Naive thymus-derived CD8-positive, alpha-beta T cell (primary cell): ENCODE data around the gene SH3BP5. TPM values are rescaled to one million over a fixed set of nuclear protein-coding genes. Genes with fewer than 3 reads are reported as not detected.

Experiments used
- ATAC-seq, 2 donors: fragments of 150-1000 bp; cut with Tn5 transposase in 1 of 2; sonication (Bioruptor Pico), chemical (Tn5 transposase) in 1 of 2; 1 replicate in 1 of 2; 2 replicates in 1 of 2; pipeline ENCODE4 v1.10.0; 2021; ENCODE audit warnings: mild to moderate bottlenecking in 2 of 2, moderate library complexity in 2 of 2
- POLR2A ChIA-PET: fragments of 350-600 bp; sonication (Branson Sonifier 250); formaldehyde crosslinking; loops from one replicate; lab custom pipeline; 2021; ENCODE audit warnings: antibody characterized with exemption; lab: Charles Lee
- DNase-seq, 10 donors: peaks; one replicate each; pipeline versions ENCODE4 v3.0.0 to v3.0.0-alpha.2; 2020 to 2022
- H3K27ac Mint-ChIP-seq, 10 donors: one replicate each; pipeline ENCODE4 v1.8.0; 2020 to 2022; ENCODE audit warnings: mild to moderate bottlenecking in 10 of 10, mixed read lengths in 10 of 10, moderate library complexity in 4 of 10, inconsistent platforms in 1 of 10
- H3K27me3 Mint-ChIP-seq, 5 donors: one replicate each; pipeline ENCODE4 v1.8.0; 2021 to 2022; ENCODE audit warnings: mixed read lengths in 5 of 5
- H3K36me3 Mint-ChIP-seq, 3 donors: one replicate each; pipeline ENCODE4 v1.8.0; 2020 to 2022; ENCODE audit warnings: mixed read lengths in 3 of 3, mild to moderate bottlenecking in 2 of 3, inconsistent platforms in 1 of 3
- H3K4me1 Mint-ChIP-seq, 4 donors: one replicate each; pipeline ENCODE4 v1.8.0; 2021 to 2022; ENCODE audit warnings: mixed read lengths in 4 of 4
- H3K4me3 Mint-ChIP-seq, 10 donors: one replicate each; pipeline ENCODE4 v1.8.0; 2020 to 2022; ENCODE audit warnings: mild to moderate bottlenecking in 10 of 10, mixed read lengths in 10 of 10, moderate library complexity in 6 of 10, inconsistent platforms in 1 of 10
- H3K9me3 Mint-ChIP-seq, 9 donors: one replicate each; pipeline ENCODE4 v1.8.0; 2020 to 2022; ENCODE audit warnings: mixed read lengths in 9 of 9, mild to moderate bottlenecking in 3 of 9, inconsistent platforms in 1 of 9, moderate library complexity in 1 of 9
- polyA plus RNA-seq, 3 donors: library from polyadenylated mRNA; unstranded; fragments of 300-500 nt; fragmentation: Illumina TruSeq; gene quantifications; one replicate each; pipeline ENCODE4 v1.2.3, GENCODE V29; 2021
- total RNA-seq, 8 experiments: library from RNA in 2 of 8; stranded (reverse) in 2 of 8; gene quantifications; one replicate each; pipeline ENCODE4 v1.2.3 and lab custom pipeline; 2021 to 2026

Gene SH3BP5
- total and polyA plus RNA-seq, 5 experiments from 2014 or later = 4.4 to 26.1 (median 12.1) TPM

- Mint-ChIP-seq H3K36me3 (peaks cover 0 to 1% (median 1%) of the 10 kb centered on the region in 3 donors), H3K9me3 (peaks cover 0 to 2% (median 0%) of the 10 kb centered on the region in 9 donors), H3K27me3 (no peaks in the 10 kb centered on the region), H3K4me1 (peaks cover 27 to 80% (median 56%) of the 10 kb centered on the region in 4 donors), H3K27ac (peak overlapping the region in 1 of 10 donors; percentile 81), H3K4me3 (peak overlapping the region in 2 of 10 donors; percentile 11 to 36)
- POLR2A ChIA-PET = interaction anchor here (1.0 to 1.2 kb wide), 2 partner anchors 14 to 22 kb away, joined by 3 to 4 read pairs; no protein-coding TSS in a partner anchor
- ATAC-seq = no peak
- DNase-seq = no peak
These were observed 13.2 kb downstream of the SH3BP5 start for GRCh38 chr3:15319136-15319535.

GRCh38 chr3:15318661-15319060, 13.7 kb downstream of the SH3BP5 start:
- Mint-ChIP-seq H3K36me3 (no peaks in the 10 kb centered on the region), H3K4me3 (no peak overlapping the region), H3K27ac (peak overlapping the region in 1 of 10 donors; percentile 6), H3K9me3 (peaks cover 0 to 2% (median 0%) of the 10 kb centered on the region in 9 donors), H3K27me3 (no peaks in the 10 kb centered on the region), H3K4me1 (peaks cover 24 to 80% (median 56%) of the 10 kb centered on the region in 4 donors)
- DNase-seq (no peak), ATAC-seq (no peak)
- POLR2A ChIA-PET = interaction anchor here (1.0 kb wide), 1 partner anchor 21 kb away, joined by 3 read pairs; no protein-coding TSS in a partner anchor

DNA sequence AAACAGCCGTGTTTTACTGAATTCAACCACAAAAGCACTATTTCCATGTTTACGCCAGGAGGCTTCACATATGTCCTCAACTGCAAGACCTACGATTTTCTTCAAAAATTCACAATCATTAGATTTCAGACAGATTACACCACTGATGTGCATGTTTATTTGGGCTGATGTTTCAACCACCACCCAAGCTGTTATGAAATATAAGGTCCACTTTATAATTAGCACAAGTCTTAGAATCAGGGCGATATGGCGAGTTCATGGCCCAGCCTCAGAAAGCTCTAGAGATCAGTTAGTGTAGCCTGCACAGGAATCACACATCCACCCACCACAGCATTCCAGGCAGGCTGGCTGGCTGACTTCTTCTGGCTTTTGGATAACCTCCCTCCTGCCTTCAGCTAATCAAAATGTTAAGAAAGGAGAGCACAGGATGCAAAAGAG, 15.4 kb downstream of the SH3BP5 start:
- POLR2A ChIA-PET = no interaction called here
- H3K27ac Mint-ChIP-seq = peak overlapping the region in 2 of 10 donors; percentile 11 to 27
- H3K4me1 Mint-ChIP-seq = peaks cover 23 to 86% (median 62%) of the 10 kb centered on the region in 4 donors
- H3K27me3 Mint-ChIP-seq = no peaks in the 10 kb centered on the region
- H3K36me3 Mint-ChIP-seq = peaks cover 0 to 3% (median 0%) of the 10 kb centered on the region in 3 donors
- no peak overlapping the region for H3K4me3 Mint-ChIP-seq
- no peak for ATAC-seq
- no peak for DNase-seq
- H3K9me3 Mint-ChIP-seq = peaks cover 0 to 2% (median 0%) of the 10 kb centered on the region in 9 donors

DNA sequence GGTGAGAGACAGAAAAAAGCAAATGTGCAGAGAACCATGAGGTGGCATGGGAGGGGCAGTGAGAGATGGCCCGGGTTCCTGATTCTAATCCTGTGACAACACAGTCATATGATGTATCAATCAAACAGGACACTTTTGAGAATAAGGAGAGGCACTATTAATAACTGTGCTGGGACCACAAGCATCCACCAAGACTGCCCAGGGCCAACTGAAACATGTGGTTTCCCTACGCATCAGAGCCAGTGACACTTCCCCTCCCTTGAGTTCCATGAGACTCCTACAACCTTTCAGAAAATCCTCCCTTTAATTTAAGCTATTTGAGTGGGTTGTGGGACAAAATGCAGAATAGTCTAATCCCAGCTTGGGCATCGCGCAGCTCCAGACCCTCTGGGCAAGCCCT, 17.4 kb downstream of the SH3BP5 start:
- ATAC-seq = no peak
- peaks cover 19 to 84% (median 61%) of the 10 kb centered on the region in 4 donors for H3K4me1 Mint-ChIP-seq
- peak overlapping the region in 3 of 10 donors; percentile 21 to 37 (median 31) for H3K27ac Mint-ChIP-seq
- no peaks in the 10 kb centered on the region for H3K27me3 Mint-ChIP-seq
- H3K4me3 Mint-ChIP-seq = peak overlapping the region in 1 of 10 donors; percentile 48
- peaks cover 0 to 3% (median 0%) of the 10 kb centered on the region in 3 donors for H3K36me3 Mint-ChIP-seq
- DNase-seq = no peak
- POLR2A ChIA-PET = interaction anchor here (0.5 kb wide), 1 partner anchor 89 kb away, joined by 3 read pairs; no protein-coding TSS in a partner anchor
- H3K9me3 Mint-ChIP-seq = no peaks in the 10 kb centered on the region

GRCh38 chr3:15314276-15314675, 18.1 kb downstream of the SH3BP5 start:
- Mint-ChIP-seq H3K36me3 (peaks cover 0 to 3% (median 0%) of the 10 kb centered on the region in 3 donors), H3K4me3 (peak overlapping the region in 2 of 10 donors; percentile 10 to 29), H3K4me1 (peaks cover 12 to 84% (median 59%) of the 10 kb centered on the region in 4 donors), H3K9me3 (no peaks in the 10 kb centered on the region), H3K27me3 (no peaks in the 10 kb centered on the region), H3K27ac (peak overlapping the region in 4 of 10 donors; percentile 25 to 79 (median 54))
- no peak for ATAC-seq
- DNase-seq = no peak
- POLR2A ChIA-PET = no interaction called here

DNA sequence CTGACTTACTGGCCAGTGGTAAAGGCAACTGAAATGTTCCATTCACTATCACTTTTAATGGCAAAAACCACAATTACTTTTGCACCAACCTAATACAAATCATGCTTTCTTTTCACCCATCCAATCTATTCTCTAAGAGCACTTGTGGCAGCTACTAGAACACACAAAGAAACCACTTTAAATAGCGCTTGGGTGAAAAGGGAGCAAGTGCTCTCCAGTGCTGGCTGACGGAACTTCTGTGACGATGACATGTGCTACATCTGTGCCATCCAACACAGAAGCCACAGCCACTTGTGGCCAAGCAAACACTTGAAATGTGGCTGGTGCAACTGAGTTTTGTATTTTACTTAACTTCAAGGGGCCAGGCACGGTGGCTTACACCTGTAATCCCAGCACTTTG, 18.9 kb downstream of the SH3BP5 start:
- DNase-seq = peak in 5 of 10 donors; percentile 28 to 62 (median 49)
- Mint-ChIP-seq H3K27me3 (no peaks in the 10 kb centered on the region), H3K9me3 (no peaks in the 10 kb centered on the region), H3K27ac (peak overlapping the region in 4 of 10 donors; percentile 14 to 50 (median 33)), H3K4me3 (peak overlapping the region in 3 of 10 donors; percentile 10 to 51 (median 50)), H3K36me3 (peaks cover 0 to 3% (median 0%) of the 10 kb centered on the region in 3 donors), H3K4me1 (peaks cover 10 to 84% (median 59%) of the 10 kb centered on the region in 4 donors)
- ATAC-seq = peak; percentile 71 to 93
- POLR2A ChIA-PET = no interaction called here

DNA sequence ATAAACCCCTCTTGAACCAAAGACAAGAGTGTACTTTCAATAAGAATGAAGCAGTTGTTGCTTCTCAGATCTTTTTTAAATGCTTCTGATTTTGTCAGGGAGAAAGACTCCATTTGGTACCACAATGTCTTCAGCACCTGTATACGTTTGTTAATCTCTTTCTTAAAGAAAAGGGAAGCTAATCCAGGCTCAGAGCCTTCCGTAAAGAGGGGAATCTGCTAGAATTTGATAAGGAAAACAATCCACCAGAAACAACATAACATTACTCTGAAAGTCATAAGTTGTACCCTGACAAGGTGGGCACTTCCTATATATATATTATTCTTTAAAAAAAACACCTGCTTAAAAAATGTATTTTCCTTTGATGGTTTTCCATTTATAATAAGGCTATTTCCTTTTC, 19.8 kb downstream of the SH3BP5 start:
- peaks cover 0 to 3% (median 0%) of the 10 kb centered on the region in 3 donors for H3K36me3 Mint-ChIP-seq
- ATAC-seq (no peak), DNase-seq (no peak)
- POLR2A ChIA-PET = interaction anchor here (0.6 to 0.9 kb wide), 2 partner anchors 15 to 42 kb away, joined by 3 to 4 read pairs; no protein-coding TSS in a partner anchor
- H3K4me1 Mint-ChIP-seq = peaks cover 13 to 81% (median 62%) of the 10 kb centered on the region in 4 donors
- H3K9me3 Mint-ChIP-seq = no peaks in the 10 kb centered on the region
- no peak overlapping the region for H3K4me3 Mint-ChIP-seq
- H3K27ac Mint-ChIP-seq = peak overlapping the region in 1 of 10 donors; percentile 46
- no peaks in the 10 kb centered on the region for H3K27me3 Mint-ChIP-seq

GRCh38 chr3:15310491-15311370, 21.7 kb downstream of the SH3BP5 start:
- peak; percentile 65 to 87 for ATAC-seq
- POLR2A ChIA-PET = no interaction called here

DNA sequence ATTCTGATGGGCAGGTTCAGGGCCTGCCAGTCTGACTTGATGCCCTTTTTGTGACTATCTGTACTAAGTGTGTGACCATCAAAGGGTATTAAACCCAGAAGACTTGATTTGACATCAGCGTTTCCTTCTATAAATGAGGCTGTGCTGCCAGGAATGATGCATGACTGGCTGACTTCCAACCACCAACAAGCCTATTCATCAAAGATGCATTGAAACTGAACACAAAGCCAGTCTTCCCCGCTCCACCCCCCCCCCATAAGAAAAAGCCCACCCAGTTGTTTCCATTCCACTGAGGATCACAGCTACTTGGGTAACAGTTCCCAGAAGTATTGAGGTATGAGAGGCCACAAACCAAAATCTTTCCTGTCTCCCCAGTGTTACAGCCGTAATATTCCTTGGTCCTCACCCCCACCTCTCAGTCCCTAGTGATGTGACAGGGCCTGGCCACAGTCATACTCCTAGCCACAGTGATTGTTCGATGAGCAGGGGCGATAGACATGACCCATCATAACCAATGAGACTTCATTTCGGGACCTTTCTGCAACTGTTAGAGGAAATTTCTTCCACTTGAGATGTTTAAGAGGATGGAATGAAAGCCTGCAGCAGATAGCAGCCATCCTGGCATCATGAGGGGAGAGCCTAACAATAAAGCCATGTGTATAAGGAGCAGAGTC, 22.6 kb downstream of the SH3BP5 start:
- no peaks in the 10 kb centered on the region for H3K27me3 Mint-ChIP-seq
- no peak overlapping the region for H3K4me3 Mint-ChIP-seq
- peak overlapping the region in 4 of 10 donors; percentile 37 to 79 (median 56) for H3K27ac Mint-ChIP-seq
- ATAC-seq = no peak
- no peak for DNase-seq
- POLR2A ChIA-PET = no interaction called here
- H3K9me3 Mint-ChIP-seq = no peaks in the 10 kb centered on the region
- peaks cover 16 to 80% (median 56%) of the 10 kb centered on the region in 4 donors for H3K4me1 Mint-ChIP-seq
- peaks cover 0 to 3% (median 0%) of the 10 kb centered on the region in 3 donors for H3K36me3 Mint-ChIP-seq

More at GRCh38 chr3:15310491-15311370, 21.7 kb downstream of the SH3BP5 start:
- no peaks in the 10 kb centered on the region for H3K9me3 Mint-ChIP-seq
- H3K4me1 Mint-ChIP-seq = peaks cover 11 to 82% (median 56%) of the 10 kb centered on the region in 4 donors
- DNase-seq = peak in 1 of 10 donors; percentile 15
- H3K36me3 Mint-ChIP-seq = peaks cover 0 to 3% (median 0%) of the 10 kb centered on the region in 3 donors
- H3K27ac Mint-ChIP-seq = peak overlapping the region in 6 of 10 donors; percentile 18 to 82 (median 66)
- no peaks in the 10 kb centered on the region for H3K27me3 Mint-ChIP-seq
- peak overlapping the region in 3 of 10 donors; percentile 14 to 48 (median 21) for H3K4me3 Mint-ChIP-seq

DNA sequence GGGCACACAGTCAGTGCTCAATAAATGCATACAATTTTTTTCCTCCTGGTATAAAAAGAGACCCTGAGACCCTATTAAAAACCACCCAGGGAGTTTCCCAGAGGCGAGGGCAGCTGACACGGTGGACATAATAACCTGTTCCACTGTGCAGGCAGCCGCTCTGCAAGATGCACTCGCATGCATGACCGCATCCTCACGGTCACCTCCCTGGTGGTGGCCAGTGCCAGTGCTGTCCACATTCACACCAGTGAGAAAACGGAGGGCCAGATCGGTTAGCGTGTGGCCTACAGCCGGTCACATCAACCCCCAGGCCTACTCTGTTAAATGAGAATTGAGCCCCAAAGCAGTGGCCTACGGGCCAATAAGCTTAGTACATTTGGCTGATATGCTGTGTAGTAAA, 24.8 kb downstream of the SH3BP5 start:
- ATAC-seq (no peak), DNase-seq (no peak)
- POLR2A ChIA-PET = interaction anchor here (1.7 kb wide), 1 partner anchor 38 kb away, joined by 4 read pairs; no protein-coding TSS in a partner anchor
- H3K27ac Mint-ChIP-seq = no peak overlapping the region
- no peak overlapping the region for H3K4me3 Mint-ChIP-seq
- no peaks in the 10 kb centered on the region for H3K27me3 Mint-ChIP-seq
- peaks cover 23 to 83% (median 60%) of the 10 kb centered on the region in 4 donors for H3K4me1 Mint-ChIP-seq
- no peaks in the 10 kb centered on the region for H3K9me3 Mint-ChIP-seq
- peaks cover 0 to 19% (median 17%) of the 10 kb centered on the region in 3 donors for H3K36me3 Mint-ChIP-seq

- H3K4me1 Mint-ChIP-seq = peaks cover 26 to 85% (median 63%) of the 10 kb centered on the region in 4 donors
- H3K9me3 Mint-ChIP-seq = no peaks in the 10 kb centered on the region
- peak overlapping the region in 1 of 10 donors; percentile 25 for H3K27ac Mint-ChIP-seq
- no peaks in the 10 kb centered on the region for H3K27me3 Mint-ChIP-seq
- H3K4me3 Mint-ChIP-seq = no peak overlapping the region
- DNase-seq = no peak
- no peak for ATAC-seq
- H3K36me3 Mint-ChIP-seq = peaks cover 0 to 23% (median 23%) of the 10 kb centered on the region in 3 donors
- POLR2A ChIA-PET = interaction anchor here (1.0 to 1.7 kb wide), 3 partner anchors 30 to 37 kb away, joined by 3 to 4 read pairs (median 4); no protein-coding TSS in a partner anchor
These were observed 25.4 kb downstream of the SH3BP5 start for GRCh38 chr3:15306979-15307359.
